Measurements from ENCODE around the gene ARRDC5.
"Not testable (repeated sequence)": the region's sequence is repeated elsewhere in the genome, so short reads cannot be mapped to it uniquely, and the experiment has no call there.

ARRDC5 gene

GRCh38 chr19:4908360-4908759 is 5.7 kb upstream of the ARRDC5 start:
- H3K79me2 ChIP-seq (ENCODE audit: control insufficient read depth, low read length), result peaks cover 35% of the 10 kb centered on the region
- TF ChIP-seq, protein P1, sequence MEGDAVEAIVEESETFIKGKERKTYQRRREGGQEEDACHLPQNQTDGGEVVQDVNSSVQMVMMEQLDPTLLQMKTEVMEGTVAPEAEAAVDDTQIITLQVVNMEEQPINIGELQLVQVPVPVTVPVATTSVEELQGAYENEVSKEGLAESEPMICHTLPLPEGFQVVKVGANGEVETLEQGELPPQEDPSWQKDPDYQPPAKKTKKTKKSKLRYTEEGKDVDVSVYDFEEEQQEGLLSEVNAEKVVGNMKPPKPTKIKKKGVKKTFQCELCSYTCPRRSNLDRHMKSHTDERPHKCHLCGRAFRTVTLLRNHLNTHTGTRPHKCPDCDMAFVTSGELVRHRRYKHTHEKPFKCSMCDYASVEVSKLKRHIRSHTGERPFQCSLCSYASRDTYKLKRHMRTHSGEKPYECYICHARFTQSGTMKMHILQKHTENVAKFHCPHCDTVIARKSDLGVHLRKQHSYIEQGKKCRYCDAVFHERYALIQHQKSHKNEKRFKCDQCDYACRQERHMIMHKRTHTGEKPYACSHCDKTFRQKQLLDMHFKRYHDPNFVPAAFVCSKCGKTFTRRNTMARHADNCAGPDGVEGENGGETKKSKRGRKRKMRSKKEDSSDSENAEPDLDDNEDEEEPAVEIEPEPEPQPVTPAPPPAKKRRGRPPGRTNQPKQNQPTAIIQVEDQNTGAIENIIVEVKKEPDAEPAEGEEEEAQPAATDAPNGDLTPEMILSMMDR (IDR thresholded peaks at IDR 0.05; ENCODE audit: low read depth, low read length, poor library complexity, severe bottlenecking), result no peak
- TF ChIP-seq EZH2phosphoT487 (IDR thresholded peaks at IDR 0.05; ENCODE audit: borderline replicate concordance, low read length), result no peak
- peaks cover 10% of the 10 kb centered on the region for H3F3A ChIP-seq (ENCODE audit: control insufficient read depth, insufficient read depth)
- no peaks in the 10 kb centered on the region for H3K9me3 ChIP-seq (ENCODE audit: control insufficient read depth, insufficient read depth, low read length)
- peak overlapping the region; percentile 58; the same call in 1 of the 2 replicates for H3K4me2 ChIP-seq (ENCODE audit: low read length)
- no peaks in the 10 kb centered on the region for H3K9me2 ChIP-seq (replicated peaks; ENCODE audit: control insufficient read depth, low read length)
- H3K27ac ChIP-seq (ENCODE audit: low read depth, low read length), result no peak overlapping the region
- peaks cover 35% of the 10 kb centered on the region for H3K36me3 ChIP-seq (ENCODE audit: control insufficient read depth, low read length)
- no peaks in the 10 kb centered on the region for H3K27me3 ChIP-seq (ENCODE audit: control insufficient read depth, low read length)
- H3K4me1 ChIP-seq (ENCODE audit: control insufficient read depth, low read length), result peaks cover 34% of the 10 kb centered on the region
- H3K4me3 ChIP-seq (ENCODE audit: low read length), result no peak overlapping the region
- peaks cover 19% of the 10 kb centered on the region; the same call in 1 of the 2 replicates for H4K20me1 ChIP-seq (ENCODE audit: control insufficient read depth, insufficient read depth, low read depth, low read length)

DNA sequence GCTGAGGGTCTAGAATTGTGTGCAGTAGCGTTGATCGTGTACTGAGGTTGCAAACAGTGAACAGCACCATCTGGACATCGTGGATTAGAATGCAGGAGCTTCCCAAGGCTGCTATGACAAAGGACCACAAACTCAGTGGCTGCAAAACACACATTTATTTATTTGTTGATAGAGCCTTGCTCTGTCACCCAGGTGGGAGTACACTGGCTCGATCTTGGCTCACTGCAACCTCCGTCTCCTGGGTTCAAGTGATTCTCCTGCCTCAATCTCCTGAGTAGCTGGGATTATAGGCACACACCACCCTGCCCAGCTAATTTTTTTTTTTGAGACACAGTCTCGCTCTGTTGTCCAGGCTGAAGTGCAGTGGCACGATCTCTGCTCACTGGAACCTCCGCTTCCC is 4.3 kb upstream of the ARRDC5 start:
- H3K9me2 ChIP-seq (replicated peaks; ENCODE audit: control insufficient read depth, low read length), result no peaks in the 10 kb centered on the region
- H3K79me2 ChIP-seq (ENCODE audit: control insufficient read depth, low read length), result peaks cover 21% of the 10 kb centered on the region
- H3K4me3 ChIP-seq (ENCODE audit: low read length), result no peak overlapping the region
- H3K27ac ChIP-seq (ENCODE audit: low read depth, low read length), result no peak overlapping the region
- TF ChIP-seq, protein P1 (IDR thresholded peaks at IDR 0.05; ENCODE audit: low read depth, low read length, poor library complexity, severe bottlenecking), result no peak
- no peak for TF ChIP-seq EZH2phosphoT487 (IDR thresholded peaks at IDR 0.05; ENCODE audit: borderline replicate concordance, low read length)
- H3K27me3 ChIP-seq (ENCODE audit: control insufficient read depth, low read length), result no peaks in the 10 kb centered on the region
- peaks cover 21% of the 10 kb centered on the region for H3K36me3 ChIP-seq (ENCODE audit: control insufficient read depth, low read length)
- H3K4me2 ChIP-seq (ENCODE audit: low read length), result no peak overlapping the region
- peaks cover 20% of the 10 kb centered on the region for H3K4me1 ChIP-seq (ENCODE audit: control insufficient read depth, low read length)
- peaks cover 10% of the 10 kb centered on the region for H3F3A ChIP-seq (ENCODE audit: control insufficient read depth, insufficient read depth)
- no peaks in the 10 kb centered on the region for H3K9me3 ChIP-seq (ENCODE audit: control insufficient read depth, insufficient read depth, low read length)
- peaks cover 5% of the 10 kb centered on the region; the same call in 1 of the 2 replicates for H4K20me1 ChIP-seq (ENCODE audit: control insufficient read depth, insufficient read depth, low read depth, low read length)

DNA sequence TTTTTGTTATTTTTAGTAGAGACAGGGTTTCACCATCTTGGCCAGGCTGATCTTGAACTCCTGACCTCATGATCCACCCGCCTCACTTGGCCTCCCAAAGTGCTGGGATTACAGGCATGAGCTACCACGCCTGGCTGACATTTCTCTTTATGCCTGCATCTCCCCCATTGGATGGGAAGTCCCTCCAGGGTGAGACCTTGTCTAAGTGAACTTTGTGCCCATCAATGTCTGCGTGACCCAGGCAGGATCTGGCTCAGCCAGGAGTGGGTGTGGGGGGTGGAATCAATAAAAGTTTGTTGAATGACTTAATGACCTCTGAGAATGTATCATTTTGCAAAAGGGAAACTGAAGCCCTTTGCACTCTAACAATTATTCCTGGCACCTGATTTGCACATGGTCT is 1.8 kb upstream of the ARRDC5 start:
- Histone ChIP-seq H3K27me3 (ENCODE audit: control insufficient read depth, low read length) (no peaks in the 10 kb centered on the region), H3K4me3 (ENCODE audit: low read length) (no peak overlapping the region), H3K36me3 (ENCODE audit: control insufficient read depth, low read length) (peaks cover under 1% of the 10 kb centered on the region; the same call in 1 of the 2 replicates), H3K27ac (ENCODE audit: low read depth, low read length) (no peak overlapping the region), H3K9me2 (replicated peaks; ENCODE audit: control insufficient read depth, low read length) (no peaks in the 10 kb centered on the region), H3K79me2 (ENCODE audit: control insufficient read depth, low read length) (no peaks in the 10 kb centered on the region), H3K9me3 (ENCODE audit: control insufficient read depth, insufficient read depth, low read length) (no peaks in the 10 kb centered on the region), H3K4me2 (ENCODE audit: low read length) (no peak overlapping the region), H4K20me1 (ENCODE audit: control insufficient read depth, insufficient read depth, low read depth, low read length) (no peaks in the 10 kb centered on the region), H3K4me1 (ENCODE audit: control insufficient read depth, low read length) (peaks cover 11% of the 10 kb centered on the region), H3F3A (ENCODE audit: control insufficient read depth, insufficient read depth) (peaks cover 8% of the 10 kb centered on the region)
- TF ChIP-seq, protein P1 (IDR thresholded peaks at IDR 0.05; ENCODE audit: low read depth, low read length, poor library complexity, severe bottlenecking), result no peak
- no peak for TF ChIP-seq EZH2phosphoT487 (IDR thresholded peaks at IDR 0.05; ENCODE audit: borderline replicate concordance, low read length)

DNA sequence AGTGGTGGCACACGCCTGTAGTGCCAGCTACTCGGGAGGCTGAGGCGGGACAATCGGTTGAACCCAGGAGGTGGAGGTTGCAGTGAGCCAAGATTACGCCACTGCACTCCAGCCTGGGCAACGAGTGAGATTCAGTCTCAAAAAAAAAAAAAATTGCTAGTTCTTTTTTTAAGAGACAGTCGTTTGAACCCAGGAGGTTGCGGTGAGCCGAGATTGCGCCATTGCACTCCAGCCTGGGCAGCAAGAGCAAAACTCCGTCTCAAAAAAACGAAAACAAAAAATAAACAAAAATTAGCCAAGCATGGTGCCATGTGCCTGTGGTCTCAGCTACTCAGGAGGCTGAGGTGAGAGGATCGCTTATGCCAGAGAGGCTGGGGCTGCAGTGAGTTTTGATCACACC is 1.8 kb downstream of the ARRDC5 start:
- H3K27me3 ChIP-seq (ENCODE audit: control insufficient read depth, low read length); H3K9me2 ChIP-seq (replicated peaks; ENCODE audit: control insufficient read depth, low read length); H3K36me3 ChIP-seq (ENCODE audit: control insufficient read depth, low read length); H3K9me3 ChIP-seq (ENCODE audit: control insufficient read depth, insufficient read depth, low read length); H3K79me2 ChIP-seq (ENCODE audit: control insufficient read depth, low read length); H3F3A ChIP-seq (ENCODE audit: control insufficient read depth, insufficient read depth); H3K4me2 ChIP-seq (ENCODE audit: low read length); H3K4me3 ChIP-seq (ENCODE audit: low read length); H3K27ac ChIP-seq (ENCODE audit: low read depth, low read length); H4K20me1 ChIP-seq (ENCODE audit: control insufficient read depth, insufficient read depth, low read depth, low read length): not testable (repeated sequence)
- H3K4me1 ChIP-seq (ENCODE audit: control insufficient read depth, low read length), result peaks cover 15% of the 10 kb centered on the region

All from DOHH2 (cell line).